Smooth muscle cell (in vitro differentiated cells): Measurements from ENCODE around the gene FLT4. TPM values are rescaled to one million over a fixed set of nuclear protein-coding genes. Genes with fewer than 3 reads are reported as not detected.

Experiments used
- DNase-seq: peaks from one replicate; lab custom pipeline; 2025; ENCODE audit not compliant: unreplicated experiment; lab: John Stamatoyannopoulos, UW
- H2AFZ ChIP-seq: fragments of 200-600 bp; sonication (generic); 2 replicates; pipeline ENCODE4 v1.6.0; 2016; ENCODE audit warnings: antibody characterized with exemption, low read depth, mild to moderate bottlenecking
- H3F3A ChIP-seq: fragments of 200-600 bp; sonication (generic); 2 replicates; pipeline ENCODE4 v1.6.0; 2017; ENCODE audit warnings: antibody characterized with exemption, low read depth
- H3K27ac ChIP-seq: fragments of 200-600 bp; sonication (generic); 2 replicates; pipeline ENCODE4 v1.5.1; 2016; ENCODE audit warnings: low read depth, mild to moderate bottlenecking
- H3K27me3 ChIP-seq: fragments of 200-600 bp; sonication (generic); 2 replicates; pipeline ENCODE4 v1.6.1; 2016; ENCODE audit warnings: low read depth, mild to moderate bottlenecking
- H3K36me3 ChIP-seq: fragments of 200-600 bp; sonication (generic); 2 replicates; pipeline ENCODE4 v1.5.1; 2016; ENCODE audit warnings: low read depth
- H3K4me1 ChIP-seq: fragments of 200-600 bp; sonication (generic); 2 replicates; pipeline ENCODE4 v1.5.1; 2016; ENCODE audit warnings: low read depth
- H3K4me2 ChIP-seq: fragments of 200-600 bp; sonication (generic); 2 replicates; pipeline ENCODE4 v1.6.0; 2016; ENCODE audit warnings: mild to moderate bottlenecking
- H3K4me3 ChIP-seq: fragments of 200-600 bp; sonication (generic); 2 replicates; pipeline ENCODE4 v1.5.1; 2016; ENCODE audit warnings: mild to moderate bottlenecking
- H3K79me2 ChIP-seq: fragments of 200-600 bp; sonication (generic); 2 replicates; pipeline ENCODE4 v1.6.0; 2016; ENCODE audit warnings: low read depth, mild to moderate bottlenecking
- H3K9ac ChIP-seq: fragments of 200-600 bp; sonication (generic); 2 replicates; pipeline ENCODE4 v1.6.0; 2016; ENCODE audit warnings: low read depth
- H3K9me3 ChIP-seq: fragments of 200-600 bp; sonication (generic); replicated peaks from 2 replicates; pipeline ENCODE4 v1.5.1; 2016; ENCODE audit warnings: low read depth
- H4K20me1 ChIP-seq: fragments of 200-600 bp; sonication (generic); 2 replicates; pipeline ENCODE4 v1.6.0; 2016; ENCODE audit warnings: low read depth
- WGBS: methylation state at CpG from one replicate; pipeline ENCODE4 v1.1.7; 2016; ENCODE audit warnings: low lambda C conversion rate; 5-methylcytosine and 5-hydroxymethylcytosine counted together
- polyA plus RNA-seq: library from polyadenylated mRNA; unstranded; fragments of >200 nt; fragmentation: Nextera tagmentation; extraction: Ambion mirVana; gene quantifications from 2 replicates; pipeline ENCODE4 v1.2.1, GENCODE V29; 2016
- total RNA-seq: library from RNA; depleted of rRNA; stranded (reverse); fragments of >200 nt; gene quantifications from 2 replicates; pipeline ENCODE4 v1.2.3, GENCODE V29; 2014
- TF ChIP-seq, protein P1 (sequence below): fragments of 200-600 bp; sonication (generic); IDR thresholded peaks from 2 replicates; pipeline ENCODE4 v1.5.1; 2017; ENCODE audit warnings: borderline replicate concordance, mild to moderate bottlenecking, antibody characterized with exemption; ENCODE audit not compliant: insufficient read depth, poor library complexity, severe bottlenecking

Gene FLT4
- total and polyA plus RNA-seq, 2 experiments from 2014 or later = not detected

DNA sequence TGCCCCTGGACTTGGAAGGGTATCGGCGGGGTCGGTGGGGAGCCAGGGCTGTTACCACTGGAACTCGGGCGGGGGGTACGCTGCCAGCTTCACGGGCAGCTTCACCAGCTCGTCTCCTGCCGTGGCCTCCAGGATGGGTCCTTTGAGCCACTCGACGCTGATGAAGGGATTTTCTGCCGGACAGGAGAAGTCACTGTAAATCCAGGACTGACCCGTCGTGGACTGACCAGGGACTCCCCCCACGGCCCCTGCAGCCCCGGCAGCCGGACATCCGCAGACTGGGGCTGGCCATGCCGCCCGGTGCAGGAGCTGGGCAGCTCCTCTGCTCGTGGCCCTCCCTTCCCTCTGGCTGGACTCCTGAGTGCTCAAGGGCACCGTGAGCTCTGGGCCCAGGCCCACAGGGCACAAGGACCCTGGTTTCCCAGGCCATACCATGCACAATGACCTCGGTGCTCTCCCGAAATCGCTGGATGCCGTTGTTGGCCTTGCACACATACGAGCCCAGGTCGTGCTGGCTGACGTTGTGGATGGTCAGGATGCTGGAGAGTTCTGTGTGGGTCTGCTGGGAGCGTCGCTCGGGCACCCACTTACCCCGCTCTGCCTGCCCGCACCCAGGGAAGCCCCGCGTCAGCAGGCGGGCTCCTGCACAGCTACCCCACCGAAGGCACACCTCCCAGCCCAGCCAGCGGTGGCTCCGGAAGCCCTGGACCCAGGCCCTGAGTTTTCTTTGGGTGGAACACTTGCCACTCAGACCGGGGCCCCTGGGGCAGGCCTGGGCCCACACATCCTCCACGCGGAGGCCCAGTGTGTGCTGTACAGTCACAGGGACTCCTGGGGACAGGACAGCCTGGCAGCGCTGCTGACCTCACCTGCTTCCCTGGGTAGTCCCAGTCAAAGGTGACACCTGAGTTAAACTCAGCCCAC lies 20.3 kb downstream of the FLT4 start:
- Histone ChIP-seq H3K9ac (no peak overlapping the region), H3K27me3 (no peaks in the 10 kb centered on the region), H3F3A (no peaks in the 10 kb centered on the region), H2AFZ (no peak overlapping the region), H3K27ac (no peak overlapping the region), H4K20me1 (no peaks in the 10 kb centered on the region), H3K79me2 (no peaks in the 10 kb centered on the region), H3K36me3 (no peaks in the 10 kb centered on the region), H3K9me3 (no peaks in the 10 kb centered on the region), H3K4me3 (no peak overlapping the region), H3K4me1 (no peaks in the 10 kb centered on the region), H3K4me2 (no peak overlapping the region)
- no peak for DNase-seq
- TF ChIP-seq, protein P1, sequence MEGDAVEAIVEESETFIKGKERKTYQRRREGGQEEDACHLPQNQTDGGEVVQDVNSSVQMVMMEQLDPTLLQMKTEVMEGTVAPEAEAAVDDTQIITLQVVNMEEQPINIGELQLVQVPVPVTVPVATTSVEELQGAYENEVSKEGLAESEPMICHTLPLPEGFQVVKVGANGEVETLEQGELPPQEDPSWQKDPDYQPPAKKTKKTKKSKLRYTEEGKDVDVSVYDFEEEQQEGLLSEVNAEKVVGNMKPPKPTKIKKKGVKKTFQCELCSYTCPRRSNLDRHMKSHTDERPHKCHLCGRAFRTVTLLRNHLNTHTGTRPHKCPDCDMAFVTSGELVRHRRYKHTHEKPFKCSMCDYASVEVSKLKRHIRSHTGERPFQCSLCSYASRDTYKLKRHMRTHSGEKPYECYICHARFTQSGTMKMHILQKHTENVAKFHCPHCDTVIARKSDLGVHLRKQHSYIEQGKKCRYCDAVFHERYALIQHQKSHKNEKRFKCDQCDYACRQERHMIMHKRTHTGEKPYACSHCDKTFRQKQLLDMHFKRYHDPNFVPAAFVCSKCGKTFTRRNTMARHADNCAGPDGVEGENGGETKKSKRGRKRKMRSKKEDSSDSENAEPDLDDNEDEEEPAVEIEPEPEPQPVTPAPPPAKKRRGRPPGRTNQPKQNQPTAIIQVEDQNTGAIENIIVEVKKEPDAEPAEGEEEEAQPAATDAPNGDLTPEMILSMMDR = no peak
- WGBS = 93% methylated on average over 39 of the region's 44 CpGs

DNA sequence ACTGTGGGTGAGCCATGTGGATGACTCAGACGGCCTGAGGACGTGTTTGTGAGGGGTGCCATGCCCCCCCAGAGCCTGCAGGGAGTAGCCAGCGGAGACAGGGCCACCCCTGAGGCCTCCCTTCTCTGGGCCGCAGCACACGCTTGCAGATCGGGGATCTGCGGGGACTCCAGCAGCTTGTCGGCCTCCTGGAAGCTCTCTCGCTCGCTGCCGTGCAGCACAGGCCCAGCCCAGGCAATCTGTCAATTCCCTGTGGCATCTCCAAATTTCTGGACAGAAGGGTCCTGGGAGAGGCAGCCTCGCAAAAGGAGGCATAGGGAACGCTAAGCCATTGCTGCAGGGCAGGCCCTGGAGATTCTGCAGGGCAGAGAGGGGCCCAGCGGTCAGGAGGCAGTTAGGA lies 21.2 kb downstream of the FLT4 start:
- TF ChIP-seq, protein P1 = no peak
- Histone ChIP-seq H3F3A (no peaks in the 10 kb centered on the region), H3K27ac (no peak overlapping the region), H3K4me3 (no peak overlapping the region), H3K9ac (no peak overlapping the region), H4K20me1 (no peaks in the 10 kb centered on the region), H3K79me2 (no peaks in the 10 kb centered on the region), H3K9me3 (no peaks in the 10 kb centered on the region), H3K4me1 (no peaks in the 10 kb centered on the region), H3K27me3 (no peaks in the 10 kb centered on the region), H2AFZ (no peak overlapping the region), H3K36me3 (no peaks in the 10 kb centered on the region), H3K4me2 (no peak overlapping the region)
- 84% methylated on average over 14 of the region's 14 CpGs for WGBS
- DNase-seq = no peak

DNA sequence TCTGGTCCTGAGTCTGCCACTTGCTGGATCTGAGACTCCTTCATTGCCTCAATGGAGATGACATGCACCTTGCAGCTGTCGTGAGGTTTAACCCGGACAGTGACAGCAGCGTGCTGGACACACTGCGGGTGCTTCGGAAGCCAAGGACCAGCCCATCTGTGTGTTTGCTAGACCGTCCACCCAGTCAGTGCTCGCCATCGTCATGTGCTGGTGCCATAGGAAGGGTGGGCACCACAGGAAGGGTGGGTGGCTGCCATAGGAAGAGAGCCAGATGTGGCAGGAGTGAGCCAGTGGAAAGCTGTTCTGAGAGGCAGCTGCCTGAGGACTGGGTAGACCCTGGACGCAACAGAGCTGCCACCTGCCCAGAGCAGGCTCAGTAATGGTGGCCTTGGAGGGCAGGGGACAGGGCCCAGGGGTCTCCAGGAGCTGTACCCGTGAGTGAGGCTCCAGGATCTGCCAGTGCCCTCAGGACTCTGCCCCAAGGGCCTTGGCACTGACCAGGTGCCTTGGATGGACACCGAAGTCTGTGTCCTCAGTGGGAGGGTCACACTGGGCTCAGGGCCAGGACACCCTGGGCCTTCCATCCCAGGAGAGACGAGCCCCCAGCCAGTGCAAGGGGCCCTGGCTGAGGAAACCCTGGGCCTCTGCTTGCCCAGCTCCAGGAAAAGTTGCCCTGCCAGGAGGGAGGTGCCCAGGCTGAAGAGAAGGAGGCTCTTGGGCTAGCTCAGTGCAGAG lies 21.8 kb downstream of the FLT4 start:
- no peak overlapping the region for H3K27ac ChIP-seq
- no peak overlapping the region for H3K4me2 ChIP-seq
- TF ChIP-seq, protein P1 = no peak
- H2AFZ ChIP-seq = no peak overlapping the region
- H3K9ac ChIP-seq = no peak overlapping the region
- H3K36me3 ChIP-seq = no peaks in the 10 kb centered on the region
- H3K9me3 ChIP-seq = no peaks in the 10 kb centered on the region
- no peaks in the 10 kb centered on the region for H3F3A ChIP-seq
- WGBS = 91% methylated on average over 12 of the region's 12 CpGs
- no peaks in the 10 kb centered on the region for H3K27me3 ChIP-seq
- no peak overlapping the region for H3K4me3 ChIP-seq
- no peaks in the 10 kb centered on the region for H3K4me1 ChIP-seq
- H4K20me1 ChIP-seq = no peaks in the 10 kb centered on the region
- DNase-seq = no peak
- no peaks in the 10 kb centered on the region for H3K79me2 ChIP-seq
